NT2/D1 (cell line): Measurements from ENCODE around the gene ENTREP1.

Experiments used
- DNase-seq: peaks from one replicate; pipeline ENCODE4 v3.0.0-alpha.2; 2011; ENCODE audit warnings: low read depth, low spot score
- H3K27me3 ChIP-seq: 2 replicates; pipeline ENCODE4 v1.6.0; 2011; ENCODE audit warnings: mild to moderate bottlenecking; ENCODE audit not compliant: insufficient read length, insufficient read depth
- H3K36me3 ChIP-seq: 2 replicates; pipeline ENCODE4 v1.6.1; 2011; ENCODE audit warnings: mild to moderate bottlenecking, low read length, mixed read lengths; ENCODE audit not compliant: insufficient read depth, insufficient read length
- H3K4me1 ChIP-seq: 2 replicates; pipeline ENCODE4 v1.5.1; 2011; ENCODE audit not compliant: insufficient read depth, insufficient read length
- H3K4me3 ChIP-seq: 2 replicates; pipeline ENCODE4 v1.5.1; 2011; ENCODE audit warnings: low read depth; ENCODE audit not compliant: insufficient read length
- H3K9ac ChIP-seq: 2 replicates; pipeline ENCODE4 v1.6.0; 2011; ENCODE audit warnings: low read depth; ENCODE audit not compliant: insufficient read length
- H3K9me3 ChIP-seq: 2 replicates; pipeline ENCODE4 v1.5.1; 2011; ENCODE audit warnings: mild to moderate bottlenecking, low read length; ENCODE audit not compliant: insufficient read depth
- SUZ12 ChIP-seq: IDR thresholded peaks from 2 replicates; pipeline ENCODE4 v1.6.1; 2011; ENCODE audit not compliant: insufficient read length, insufficient read depth; ENCODE audit errors: extremely low read depth
- YY1 ChIP-seq: IDR thresholded peaks from 2 replicates; pipeline ENCODE4 v1.6.1; 2011; ENCODE audit not compliant: insufficient read length, insufficient read depth
- ZNF274 ChIP-seq: IDR thresholded peaks from 2 replicates; pipeline ENCODE4 v1.6.1; 2011; ENCODE audit warnings: mild to moderate bottlenecking, low read depth, low read length

ENTREP1 gene

GRCh38 chr9:69371001-69371400, 46.0 kb downstream of the ENTREP1 start:
- TF ChIP-seq SUZ12 (no peak), YY1 (no peak), ZNF274 (no peak)

GRCh38 chr9:69376651-69377050, 51.6 kb downstream of the ENTREP1 start:
- TF ChIP-seq SUZ12 (no peak), YY1 (no peak), ZNF274 (no peak)
- no peak for DNase-seq
- Histone ChIP-seq H3K36me3 (no peaks in the 10 kb centered on the region), H3K27me3 (no peaks in the 10 kb centered on the region), H3K9ac (no peak overlapping the region), H3K4me1 (peaks cover 10% of the 10 kb centered on the region), H3K9me3 (no peaks in the 10 kb centered on the region), H3K4me3 (no peak overlapping the region)

More at GRCh38 chr9:69371001-69371400, 46.0 kb downstream of the ENTREP1 start:
- no peaks in the 10 kb centered on the region for H3K4me1 ChIP-seq
- H3K27me3 ChIP-seq = no peaks in the 10 kb centered on the region
- H3K4me3 ChIP-seq = no peak overlapping the region
- H3K9me3 ChIP-seq = peaks cover 4% of the 10 kb centered on the region; the same call in 1 of the 2 replicates
- no peak overlapping the region for H3K9ac ChIP-seq
- H3K36me3 ChIP-seq = no peaks in the 10 kb centered on the region
- DNase-seq = no peak

- H3K9ac ChIP-seq = no peak overlapping the region
Measured at GRCh38 chr9:69377291-69377690, 52.3 kb downstream of the ENTREP1 start.

GRCh38 chr9:69377981-69378380, 53.0 kb downstream of the ENTREP1 start:
- Histone ChIP-seq H3K4me1 (peaks cover 10% of the 10 kb centered on the region), H3K4me3 (no peak overlapping the region), H3K9ac (no peak overlapping the region), H3K36me3 (no peaks in the 10 kb centered on the region), H3K27me3 (no peaks in the 10 kb centered on the region), H3K9me3 (no peaks in the 10 kb centered on the region)
- DNase-seq = no peak
- TF ChIP-seq ZNF274 (no peak), SUZ12 (no peak), YY1 (no peak)

More at GRCh38 chr9:69377291-69377690, 52.3 kb downstream of the ENTREP1 start:
- H3K9me3 ChIP-seq = no peaks in the 10 kb centered on the region
- TF ChIP-seq YY1 = no peak
- peaks cover 10% of the 10 kb centered on the region for H3K4me1 ChIP-seq
- no peaks in the 10 kb centered on the region for H3K36me3 ChIP-seq
- H3K4me3 ChIP-seq = no peak overlapping the region
- DNase-seq = no peak
- H3K27me3 ChIP-seq = no peaks in the 10 kb centered on the region

GRCh38 chr9:69379270-69379982, 54.4 kb downstream of the ENTREP1 start:
- Histone ChIP-seq H3K9me3 (no peaks in the 10 kb centered on the region), H3K4me1 (peaks cover 10% of the 10 kb centered on the region), H3K9ac (no peak overlapping the region), H3K36me3 (no peaks in the 10 kb centered on the region), H3K27me3 (no peaks in the 10 kb centered on the region), H3K4me3 (no peak overlapping the region)
- no peak for TF ChIP-seq SUZ12
- TF ChIP-seq YY1 = no peak
- TF ChIP-seq ZNF274 = no peak
- DNase-seq = no peak

GRCh38 chr9:69380301-69380700, 55.3 kb downstream of the ENTREP1 start:
- no peaks in the 10 kb centered on the region for H3K36me3 ChIP-seq
- no peak overlapping the region for H3K9ac ChIP-seq
- TF ChIP-seq ZNF274 (no peak), SUZ12 (no peak), YY1 (no peak)
- H3K4me1 ChIP-seq = peaks cover 10% of the 10 kb centered on the region
- no peak for DNase-seq
- H3K9me3 ChIP-seq = no peaks in the 10 kb centered on the region
- no peaks in the 10 kb centered on the region for H3K27me3 ChIP-seq
- no peak overlapping the region for H3K4me3 ChIP-seq

- H3K36me3 ChIP-seq = no peaks in the 10 kb centered on the region
- H3K9me3 ChIP-seq = no peaks in the 10 kb centered on the region
- no peak for DNase-seq
- H3K4me3 ChIP-seq = no peak overlapping the region
- no peaks in the 10 kb centered on the region for H3K27me3 ChIP-seq
- H3K9ac ChIP-seq = no peak overlapping the region
- peaks cover 10% of the 10 kb centered on the region for H3K4me1 ChIP-seq
- TF ChIP-seq ZNF274 (no peak), YY1 (no peak), SUZ12 (no peak)
Measured at GRCh38 chr9:69380811-69381210, 55.8 kb downstream of the ENTREP1 start.

- Histone ChIP-seq H3K4me3 (no peak overlapping the region), H3K9me3 (no peaks in the 10 kb centered on the region), H3K9ac (no peak overlapping the region), H3K27me3 (no peaks in the 10 kb centered on the region), H3K4me1 (peaks cover 7% of the 10 kb centered on the region), H3K36me3 (peaks cover 6% of the 10 kb centered on the region)
- no peak for DNase-seq
- TF ChIP-seq YY1 = no peak
- TF ChIP-seq SUZ12 = no peak
- TF ChIP-seq ZNF274 = no peak
Measured at GRCh38 chr9:69382135-69382534, 57.1 kb downstream of the ENTREP1 start.
